ENCODE results near the gene FLYWCH2.

FLYWCH2 gene

GRCh38 chr16:2838928-2839327 is 44.1 kb upstream of the FLYWCH2 start:
- H3K27ac ChIP-seq, result no peak overlapping the region
- DNase-seq, result no peak
- peak; percentile 36 to 45 for TF ChIP-seq CTCF (IDR thresholded peaks at IDR 0.05)
- H3K9me3 ChIP-seq, result no peaks in the 10 kb centered on the region
- intact Hi-C loops (cut with DNase I; ENCODE audit: low total_unique reads), result no loop called here
- H3K27me3 ChIP-seq, result peaks cover 0 to 69% of the 10 kb centered on the region in 2 donors
- H3K4me3 ChIP-seq, result no peak overlapping the region
- no peaks in the 10 kb centered on the region for H3K36me3 ChIP-seq
- peaks cover 0 to 21% (median 0%) of the 10 kb centered on the region in 4 donors for H3K4me1 ChIP-seq

GRCh38 chr16:2839650-2840450 is 43.2 kb upstream of the FLYWCH2 start:
- intact Hi-C loops (cut with DNase I; ENCODE audit: low total_unique reads), result no loop called here
- TF ChIP-seq CTCF (IDR thresholded peaks at IDR 0.05), result no peak
- DNase-seq, result no peak
- Histone ChIP-seq H3K36me3 (no peaks in the 10 kb centered on the region), H3K27ac (no peak overlapping the region), H3K4me1 (peaks cover 0 to 21% (median 0%) of the 10 kb centered on the region in 4 donors), H3K4me3 (no peak overlapping the region), H3K27me3 (peaks cover 0 to 69% of the 10 kb centered on the region in 2 donors), H3K9me3 (no peaks in the 10 kb centered on the region)

GRCh38 chr16:2840914-2841313 is 42.1 kb upstream of the FLYWCH2 start:
- Histone ChIP-seq H3K36me3 (no peaks in the 10 kb centered on the region), H3K4me1 (peaks cover 0 to 14% (median 0%) of the 10 kb centered on the region in 4 donors), H3K4me3 (no peak overlapping the region), H3K27ac (no peak overlapping the region), H3K9me3 (no peaks in the 10 kb centered on the region), H3K27me3 (peaks cover 0 to 63% of the 10 kb centered on the region in 2 donors)
- TF ChIP-seq CTCF (IDR thresholded peaks at IDR 0.05), result no peak
- intact Hi-C loops (cut with DNase I; ENCODE audit: low total_unique reads), result no loop called here
- no peak for DNase-seq

GRCh38 chr16:2841606-2842339 is 41.2 kb upstream of the FLYWCH2 start:
- no peak overlapping the region for H3K27ac ChIP-seq

More at GRCh38 chr16:2841606-2842339, 41.2 kb upstream of the FLYWCH2 start:
- Histone ChIP-seq H3K4me1 (peaks cover 0 to 6% (median 0%) of the 10 kb centered on the region in 4 donors), H3K9me3 (no peaks in the 10 kb centered on the region), H3K27me3 (peaks cover 0 to 60% of the 10 kb centered on the region in 2 donors), H3K36me3 (no peaks in the 10 kb centered on the region), H3K4me3 (no peak overlapping the region)
- no peak for TF ChIP-seq CTCF (IDR thresholded peaks at IDR 0.05)
- intact Hi-C loops (cut with DNase I; ENCODE audit: low total_unique reads), result no loop called here
- DNase-seq, result peak; percentile 12 to 51
